Brain microvascular endothelial cell (primary cell): Measurements from ENCODE around the gene TMBIM1.
"Not testable (repeated sequence)": the region's sequence is repeated elsewhere in the genome, so short reads cannot be mapped to it uniquely, and the experiment has no call there.

Experiments used
- DNase-seq: peaks from one replicate; pipeline ENCODE4 v3.0.0-alpha.2; 2020
- H3K27ac ChIP-seq: fragments of 250-450 bp; sonication (Bioruptor Pico); 2 replicates; pipeline ENCODE4 v1.5.1; 2020; ENCODE audit warnings: mild to moderate bottlenecking, moderate library complexity
- H3K27me3 ChIP-seq: fragments of 250-450 bp; sonication (Bioruptor Pico); replicated peaks from 2 replicates; pipeline ENCODE4 v1.5.1; 2020; ENCODE audit warnings: mild to moderate bottlenecking
- H3K36me3 ChIP-seq: fragments of 250-450 bp; sonication (Bioruptor Pico); replicated peaks from 2 replicates; pipeline ENCODE4 v1.5.1; 2020; ENCODE audit warnings: mild to moderate bottlenecking
- H3K4me3 ChIP-seq: 2 replicates; pipeline ENCODE4 v1.5.1; 2011; ENCODE audit warnings: low read depth, mild to moderate bottlenecking, control low read depth, low read length, moderate library complexity
- CTCF ChIP-seq: IDR thresholded peaks from 2 replicates; pipeline ENCODE4 v1.5.1; 2011; ENCODE audit warnings: low read depth, mild to moderate bottlenecking, moderate library complexity, low read length, control low read depth, inconsistent platforms; ENCODE audit errors: missing control alignments
- in situ Hi-C: cut with HindIII; loops from 2 replicates; pipeline ENCODE4 v1.10.0; 2017; ENCODE audit warnings: low sequenced_read_pairs, low pct_ligation_motif_present

TMBIM1 gene

DNA sequence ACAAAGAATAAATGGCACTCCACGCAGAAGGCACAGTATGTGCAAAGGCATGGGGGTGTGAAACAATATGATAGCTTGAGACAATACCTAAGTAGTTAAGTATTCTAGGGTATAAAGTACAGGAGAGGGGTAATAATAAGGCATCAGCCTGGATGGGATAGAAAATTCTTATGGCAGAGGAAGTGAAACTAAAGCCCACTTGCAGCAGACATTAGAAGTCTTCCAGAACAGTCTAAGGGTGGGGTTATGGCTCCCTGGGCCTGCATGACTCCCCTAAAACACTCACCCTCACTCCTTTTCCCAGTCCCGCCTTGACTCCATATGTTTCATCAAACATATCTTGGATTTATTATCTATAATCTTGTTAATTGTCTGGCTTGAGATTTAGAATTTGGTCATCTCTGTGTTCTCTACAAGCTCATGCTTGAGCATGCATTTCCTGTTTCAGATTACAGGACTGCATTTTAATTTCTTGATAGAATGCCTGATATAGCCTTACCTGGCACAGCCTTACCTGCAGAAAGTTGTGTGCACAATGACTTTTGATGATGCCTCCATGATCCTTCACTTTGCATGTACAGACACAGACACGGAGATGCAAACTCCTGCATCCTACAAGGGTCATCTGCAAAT, 28.5 kb upstream of the TMBIM1 start:
- no peaks in the 10 kb centered on the region for H3K36me3 ChIP-seq
- no peaks in the 10 kb centered on the region for H3K27me3 ChIP-seq
- no peak for DNase-seq
- in situ Hi-C loops = no loop called here
- no peak for TF ChIP-seq CTCF
- no peak overlapping the region for H3K27ac ChIP-seq
- H3K4me3 ChIP-seq = no peak overlapping the region

DNA sequence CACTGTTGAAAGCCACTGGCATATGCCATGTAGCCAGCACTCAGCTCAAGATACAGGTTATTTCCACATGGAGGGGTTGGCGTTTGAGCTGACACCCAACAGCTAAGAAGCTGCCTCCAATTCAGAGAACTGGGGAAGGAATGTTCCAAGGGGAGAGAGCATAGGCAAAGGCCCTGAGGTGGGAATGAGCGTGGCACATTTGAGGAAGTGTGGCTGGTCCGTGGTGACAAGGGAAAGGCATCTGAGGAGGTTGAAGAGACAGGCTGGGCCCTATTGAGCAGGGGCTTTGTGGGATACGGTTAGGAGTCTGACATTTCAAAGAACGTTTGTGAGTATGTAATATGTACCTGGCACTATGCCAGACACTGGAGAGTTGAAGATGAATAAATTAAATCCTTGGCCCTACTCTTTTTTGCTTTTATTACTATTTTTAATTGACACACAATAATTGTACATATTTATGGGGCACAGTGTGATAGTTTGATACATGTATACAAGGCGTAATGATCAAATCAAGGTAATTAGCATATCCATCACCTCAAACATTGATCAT, 27.6 kb upstream of the TMBIM1 start:
- H3K27ac ChIP-seq = no peak overlapping the region
- no peak for DNase-seq
- H3K27me3 ChIP-seq = no peaks in the 10 kb centered on the region
- in situ Hi-C loops = no loop called here
- H3K4me3 ChIP-seq = no peak overlapping the region
- H3K36me3 ChIP-seq = no peaks in the 10 kb centered on the region
- no peak for TF ChIP-seq CTCF

GRCh38 chr2:218318241-218318640, 25.9 kb upstream of the TMBIM1 start:
- H3K27me3 ChIP-seq = no peaks in the 10 kb centered on the region
- in situ Hi-C loops = no loop called here
- H3K4me3 ChIP-seq = no peak overlapping the region
- no peak for TF ChIP-seq CTCF
- no peak overlapping the region for H3K27ac ChIP-seq
- no peak for DNase-seq
- no peaks in the 10 kb centered on the region for H3K36me3 ChIP-seq

GRCh38 chr2:218317835-218318234, 25.5 kb upstream of the TMBIM1 start:
- no peaks in the 10 kb centered on the region for H3K27me3 ChIP-seq
- DNase-seq = no peak
- H3K27ac ChIP-seq = no peak overlapping the region
- in situ Hi-C loops = no loop called here
- TF ChIP-seq CTCF = no peak
- H3K4me3 ChIP-seq = no peak overlapping the region
- H3K36me3 ChIP-seq = no peaks in the 10 kb centered on the region

- no peak overlapping the region for H3K27ac ChIP-seq
- DNase-seq = no peak
- in situ Hi-C loops = no loop called here
- H3K4me3 ChIP-seq = no peak overlapping the region
- no peak for TF ChIP-seq CTCF
- H3K27me3 ChIP-seq = no peaks in the 10 kb centered on the region
- no peaks in the 10 kb centered on the region for H3K36me3 ChIP-seq
These were observed 25.0 kb upstream of the TMBIM1 start for GRCh38 chr2:218317303-218317630.

DNA sequence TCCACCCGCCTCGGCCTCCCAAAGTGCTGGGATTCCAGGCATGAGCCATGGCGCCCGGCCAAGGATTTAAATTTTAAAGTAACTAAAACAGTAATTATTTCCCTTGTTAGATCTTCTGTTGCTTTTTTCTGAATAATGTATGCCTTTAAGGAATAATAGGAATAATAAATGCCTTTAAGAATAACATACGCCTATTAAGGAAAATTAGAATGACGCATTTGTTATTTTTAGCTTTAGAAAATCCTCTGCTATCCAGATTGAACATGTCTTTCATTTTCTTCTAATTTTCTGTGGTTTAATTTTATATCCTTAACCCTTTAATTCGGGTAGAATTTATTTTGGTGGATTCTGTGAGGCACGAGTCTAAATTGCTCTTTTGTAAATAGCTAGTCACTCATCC, 23.1 kb upstream of the TMBIM1 start:
- Histone ChIP-seq H3K4me3 (no peak overlapping the region), H3K27ac (no peak overlapping the region), H3K27me3 (no peaks in the 10 kb centered on the region), H3K36me3 (no peaks in the 10 kb centered on the region)
- no peak for TF ChIP-seq CTCF
- in situ Hi-C loops = no loop called here
- DNase-seq = no peak

GRCh38 chr2:218314764-218315163, 22.5 kb upstream of the TMBIM1 start:
- not testable (repeated sequence) for H3K27ac ChIP-seq

More at GRCh38 chr2:218314764-218315163, 22.5 kb upstream of the TMBIM1 start:
- H3K36me3 ChIP-seq, in situ Hi-C loops, H3K4me3 ChIP-seq, DNase-seq, H3K27me3 ChIP-seq: not testable (repeated sequence)
